Embryonic facial prominence (tissue), 1 donor: ENCODE results near the gene RNF169.
"Not testable (repeated sequence)": the region's sequence is repeated elsewhere in the genome, so short reads cannot be mapped to it uniquely, and the experiment has no call there.

ENCODE experiments used
- DNase-seq: peaks from one replicate; pipeline ENCODE4 v3.0.0-alpha.2; 2016; ENCODE audit errors: extremely low spot score

The RNF169 gene

GRCh38 chr11:74819400-74819799 lies 70.8 kb downstream of the RNF169 start:
- no peak for DNase-seq

- DNase-seq: no peak
Measured at GRCh38 chr11:74820763-74821162, 72.1 kb downstream of the RNF169 start.

GRCh38 chr11:74822170-74822569 lies 73.5 kb downstream of the RNF169 start:
- DNase-seq: no peak

GRCh38 chr11:74824285-74824982 lies 75.8 kb downstream of the RNF169 start:
- DNase-seq: no peak

- not testable (repeated sequence) for DNase-seq
Measured at GRCh38 chr11:74825596-74825995, 76.9 kb downstream of the RNF169 start.

- no peak for DNase-seq
Measured at GRCh38 chr11:74826901-74827300, 78.3 kb downstream of the RNF169 start.

GRCh38 chr11:74837191-74837590 lies 88.5 kb downstream of the RNF169 start:
- DNase-seq: no peak

GRCh38 chr11:74838188-74838587 lies 89.5 kb downstream of the RNF169 start:
- no peak for DNase-seq

- no peak for DNase-seq
Measured at GRCh38 chr11:74839446-74839845, 90.8 kb downstream of the RNF169 start.

- no peak for DNase-seq
Measured at GRCh38 chr11:74839971-74840370, 91.3 kb downstream of the RNF169 start.

- no peak for DNase-seq
Measured at GRCh38 chr11:74840486-74840885, 91.8 kb downstream of the RNF169 start.

- DNase-seq: no peak
Measured at GRCh38 chr11:74842967-74843366, 94.3 kb downstream of the RNF169 start.

- no peak for DNase-seq
Measured at GRCh38 chr11:74844072-74844471, 95.4 kb downstream of the RNF169 start.

GRCh38 chr11:74844865-74845264 lies 96.2 kb downstream of the RNF169 start:
- DNase-seq: no peak

GRCh38 chr11:74845978-74846517 lies 97.4 kb downstream of the RNF169 start:
- no peak for DNase-seq

GRCh38 chr11:74846770-74847169 lies 98.1 kb downstream of the RNF169 start:
- DNase-seq: no peak

GRCh38 chr11:74847395-74847794 lies 98.7 kb downstream of the RNF169 start:
- DNase-seq: no peak

- DNase-seq: no peak
Measured at GRCh38 chr11:74847895-74848294, 99.2 kb downstream of the RNF169 start.

GRCh38 chr11:74849525-74850391 lies 101.1 kb downstream of the RNF169 start:
- DNase-seq: no peak

GRCh38 chr11:74853223-74853622 lies 104.6 kb downstream of the RNF169 start:
- DNase-seq: no peak

- DNase-seq: no peak
Measured at GRCh38 chr11:74860743-74861142, 112.1 kb downstream of the RNF169 start.

- DNase-seq: no peak
Measured at GRCh38 chr11:74863410-74863809, 114.8 kb downstream of the RNF169 start.

- DNase-seq: no peak
Measured at GRCh38 chr11:74866557-74866956, 117.9 kb downstream of the RNF169 start.
